Erythroblast (primary cell): ENCODE measurements around the gene MRGPRX3.

Source experiments
- GATA1 ChIP-seq: IDR thresholded peaks from 2 replicates; pipeline ENCODE4 v1.6.1; 2011; ENCODE audit warnings: low read depth, mild to moderate bottlenecking, control low read depth, low read length, moderate library complexity
- POLR2A ChIP-seq: IDR thresholded peaks from 2 replicates; pipeline ENCODE4 v1.6.1; 2011; ENCODE audit warnings: mild to moderate bottlenecking, low read length

DNA sequence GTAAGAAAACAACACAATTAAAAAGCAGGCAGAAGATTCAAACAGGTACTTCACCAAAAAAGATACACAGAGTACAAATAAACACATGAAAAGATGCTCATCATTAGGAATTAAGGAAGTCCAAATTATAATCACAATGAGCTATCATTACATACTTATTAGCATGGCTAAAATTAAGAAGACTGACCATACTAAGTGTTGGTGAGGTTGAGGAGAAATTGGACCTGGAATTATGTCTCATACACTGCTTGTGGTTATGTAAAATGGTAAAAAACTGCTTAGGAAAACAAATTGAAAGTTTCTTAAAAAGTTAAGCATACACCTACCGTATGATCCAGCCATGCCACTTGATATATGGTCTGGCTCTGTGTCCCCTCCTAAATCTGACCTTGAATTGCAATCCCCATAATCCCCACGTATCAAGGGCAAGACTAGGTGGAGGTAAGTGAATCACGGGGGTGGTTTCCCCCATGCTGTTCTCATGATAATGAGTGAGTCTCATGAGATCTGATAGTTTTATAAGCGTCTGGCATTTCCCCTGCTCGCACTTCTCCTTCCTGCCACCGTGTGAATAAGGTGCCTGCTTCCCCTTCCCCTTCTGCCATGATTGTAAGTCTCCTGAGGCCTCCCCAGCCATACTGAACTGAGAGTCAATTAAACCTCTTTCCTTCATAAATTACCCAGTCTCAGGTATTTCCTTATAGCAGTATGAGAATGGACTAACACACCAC is 31.3 kb upstream of the MRGPRX3 start:
- TF ChIP-seq POLR2A = no peak
- no peak for TF ChIP-seq GATA1
